GM12875 (cell line): ENCODE data around the gene MUCL1.
"Not testable (repeated sequence)": the region's sequence is repeated elsewhere in the genome, so short reads cannot be mapped to it uniquely, and the experiment has no call there.

ENCODE experiments used
- H3K4me3 ChIP-seq: one replicate; pipeline ENCODE4 v1.5.1; 2011; ENCODE audit warnings: low read depth, low read length, control low read depth
- CTCF ChIP-seq: IDR thresholded peaks from 2 replicates; pipeline ENCODE4 v1.5.1; 2011; ENCODE audit warnings: low read depth, mild to moderate bottlenecking, control low read depth, inconsistent platforms, low read length, moderate library complexity, borderline replicate concordance; ENCODE audit not compliant: insufficient read depth

MUCL1 gene

GRCh38 chr12:54870048-54870447, 15.7 kb downstream of the MUCL1 start:
- no peak for TF ChIP-seq CTCF
- no peak overlapping the region for H3K4me3 ChIP-seq

DNA sequence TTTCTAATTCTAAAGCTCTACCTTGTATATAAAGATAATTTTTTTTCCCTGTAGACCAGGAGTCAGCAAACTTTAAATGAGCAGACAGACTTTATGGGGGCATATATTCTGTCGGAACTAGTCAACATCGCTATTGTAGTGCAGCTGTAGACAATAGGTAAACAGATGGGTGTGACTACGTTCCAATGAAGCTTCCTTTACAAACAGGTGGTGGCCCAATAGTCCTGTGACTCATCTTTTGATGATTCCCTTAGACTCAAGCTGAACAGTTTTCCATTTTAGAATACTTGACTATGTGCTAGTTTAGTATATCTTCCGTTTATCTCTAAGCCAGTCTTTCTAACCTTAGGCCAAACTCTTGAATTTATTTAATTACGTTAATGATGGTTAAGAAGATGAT, 16.3 kb downstream of the MUCL1 start:
- no peak for TF ChIP-seq CTCF
- H3K4me3 ChIP-seq, result no peak overlapping the region

- H3K4me3 ChIP-seq, result no peak overlapping the region
- TF ChIP-seq CTCF, result no peak
Observed at GRCh38 chr12:54879150-54879549, 24.8 kb downstream of the MUCL1 start.

- H3K4me3 ChIP-seq, result no peak overlapping the region
- TF ChIP-seq CTCF, result no peak
Observed at GRCh38 chr12:54879579-54879978, 25.3 kb downstream of the MUCL1 start.

- TF ChIP-seq CTCF, result no peak
- H3K4me3 ChIP-seq, result no peak overlapping the region
Observed at GRCh38 chr12:54882079-54882478, 27.8 kb downstream of the MUCL1 start.

DNA sequence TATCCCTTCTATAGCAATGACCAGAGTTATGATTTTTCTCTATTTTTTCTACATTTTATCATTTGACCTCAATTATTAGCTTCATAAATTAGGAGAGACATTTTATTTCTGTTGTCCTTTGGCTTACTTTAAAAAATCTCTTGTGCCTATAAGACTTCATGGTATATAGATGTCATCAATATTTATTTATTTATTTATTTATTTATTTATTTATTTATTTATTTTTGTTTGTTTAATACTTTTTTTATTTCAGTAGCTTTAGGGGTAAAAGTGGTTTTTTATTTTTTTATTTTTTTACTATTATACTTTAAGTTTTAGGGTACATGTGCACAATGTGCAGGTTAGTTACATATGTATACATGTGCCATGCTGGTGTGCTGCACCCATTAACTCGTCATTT, 28.3 kb downstream of the MUCL1 start:
- not testable (repeated sequence) for H3K4me3 ChIP-seq

GRCh38 chr12:54888428-54888827, 34.1 kb downstream of the MUCL1 start:
- not testable (repeated sequence) for H3K4me3 ChIP-seq

DNA sequence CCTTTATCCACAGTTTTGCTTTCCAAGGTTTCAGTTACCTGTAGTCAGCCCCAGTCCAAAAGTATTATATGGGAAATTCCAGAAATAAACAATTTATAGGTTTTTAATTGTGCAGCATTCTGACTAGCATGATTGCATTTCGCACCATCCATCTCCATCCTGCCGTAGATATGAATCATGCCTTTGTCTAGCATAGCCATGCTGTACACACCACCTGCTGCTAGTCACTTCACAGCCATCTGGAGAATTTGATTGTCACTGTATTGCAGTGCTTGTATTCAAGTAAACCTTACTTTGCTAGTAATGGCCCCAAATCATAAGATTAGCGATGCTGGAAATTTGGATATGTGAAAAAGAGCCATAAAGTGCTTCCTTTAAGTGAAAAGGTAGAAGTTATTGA, 36.0 kb downstream of the MUCL1 start:
- no peak overlapping the region for H3K4me3 ChIP-seq
- TF ChIP-seq CTCF, result no peak
